ENCODE results near the gene THSD1. TPM values are rescaled to one million over a fixed set of nuclear protein-coding genes. Genes with fewer than 3 reads are reported as not detected.
"Not testable (repeated sequence)": the region's sequence is repeated elsewhere in the genome, so short reads cannot be mapped to it uniquely, and the experiment has no call there.

The THSD1 gene
- total RNA-seq, 1 experiment from 2014 or later, result 0.07 TPM

DNA sequence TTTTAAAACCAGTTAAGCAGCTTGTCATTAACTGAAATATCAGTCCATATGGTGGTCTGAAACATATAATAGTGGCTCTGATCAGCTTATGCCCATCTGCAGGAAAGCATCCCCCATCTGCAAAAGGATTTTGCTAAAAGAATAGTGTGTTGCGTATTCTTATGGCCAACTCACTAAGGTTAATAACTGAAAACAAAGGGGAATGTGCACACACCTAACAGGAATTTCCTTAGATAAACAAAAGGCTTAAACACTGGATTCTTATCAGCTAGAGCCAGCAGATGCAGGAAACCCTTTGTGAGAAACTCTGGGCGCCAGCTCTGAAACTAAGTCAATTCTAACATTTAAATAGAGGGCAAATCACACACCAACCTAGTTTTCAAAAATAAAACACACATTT lies 22.3 kb upstream of the THSD1 start:
- Histone ChIP-seq H3K4me3 (ENCODE audit: insufficient read depth, low read depth, low read length) (no peak overlapping the region), H3K36me3 (replicated peaks; ENCODE audit: control insufficient read depth, insufficient read depth, low read length) (peaks cover 2% of the 10 kb centered on the region), H3K27me3 (ENCODE audit: control insufficient read depth, insufficient read depth, low read length) (no peaks in the 10 kb centered on the region)
- no peak for DNase-seq

- H3K36me3 ChIP-seq (replicated peaks; ENCODE audit: control insufficient read depth, insufficient read depth, low read length), result no peaks in the 10 kb centered on the region; the same call in 1 of the 2 replicates
- no peak overlapping the region for H3K4me3 ChIP-seq (ENCODE audit: insufficient read depth, low read depth, low read length)
Observed at GRCh38 chr13:52421216-52421615, 15.2 kb upstream of the THSD1 start.

GRCh38 chr13:52419080-52419479 lies 13.1 kb upstream of the THSD1 start:
- DNase-seq, result no peak
- H3K4me3 ChIP-seq (ENCODE audit: insufficient read depth, low read depth, low read length), result no peak overlapping the region
- no peaks in the 10 kb centered on the region for H3K27me3 ChIP-seq (ENCODE audit: control insufficient read depth, insufficient read depth, low read length)
- peaks cover 5% of the 10 kb centered on the region for H3K36me3 ChIP-seq (replicated peaks; ENCODE audit: control insufficient read depth, insufficient read depth, low read length)

More at GRCh38 chr13:52421216-52421615, 15.2 kb upstream of the THSD1 start:
- no peaks in the 10 kb centered on the region for H3K27me3 ChIP-seq (ENCODE audit: control insufficient read depth, insufficient read depth, low read length)
- no peak for DNase-seq

GRCh38 chr13:52414963-52415362 lies 9.0 kb upstream of the THSD1 start:
- H3K36me3 ChIP-seq (replicated peaks; ENCODE audit: control insufficient read depth, insufficient read depth, low read length), result peaks cover 5% of the 10 kb centered on the region
- H3K27me3 ChIP-seq (ENCODE audit: control insufficient read depth, insufficient read depth, low read length), result no peaks in the 10 kb centered on the region
- H3K4me3 ChIP-seq (ENCODE audit: insufficient read depth, low read depth, low read length), result no peak overlapping the region
- DNase-seq, result no peak

GRCh38 chr13:52414051-52414450 lies 8.1 kb upstream of the THSD1 start:
- H3K4me3 ChIP-seq (ENCODE audit: insufficient read depth, low read depth, low read length), result no peak overlapping the region
- no peak for DNase-seq
- H3K27me3 ChIP-seq (ENCODE audit: control insufficient read depth, insufficient read depth, low read length), result no peaks in the 10 kb centered on the region
- H3K36me3 ChIP-seq (replicated peaks; ENCODE audit: control insufficient read depth, insufficient read depth, low read length), result peaks cover 5% of the 10 kb centered on the region

DNA sequence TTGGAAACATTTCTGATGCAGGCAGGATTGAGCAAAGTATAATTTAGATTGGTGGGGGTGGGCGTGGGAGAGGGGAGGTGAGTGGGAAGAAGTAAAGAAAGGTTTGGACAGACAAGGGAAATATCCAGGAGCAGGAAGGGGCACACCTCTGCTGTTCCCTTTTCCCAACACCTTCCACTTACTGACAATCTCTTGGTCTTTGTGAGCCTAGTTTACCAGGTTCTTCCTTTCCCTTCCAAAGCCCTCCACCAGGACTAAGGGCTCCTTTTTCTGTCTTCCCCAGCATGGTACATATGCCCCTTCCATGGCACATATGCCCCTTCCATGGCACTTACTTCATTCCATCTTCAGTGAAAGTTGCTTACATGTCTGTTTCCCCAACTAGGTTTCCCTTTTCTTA lies 6.2 kb upstream of the THSD1 start:
- H3K36me3 ChIP-seq (replicated peaks; ENCODE audit: control insufficient read depth, insufficient read depth, low read length), result peaks cover 5% of the 10 kb centered on the region
- H3K27me3 ChIP-seq (ENCODE audit: control insufficient read depth, insufficient read depth, low read length), result no peaks in the 10 kb centered on the region; the same call in 1 of the 2 replicates
- DNase-seq, result no peak
- H3K4me3 ChIP-seq (ENCODE audit: insufficient read depth, low read depth, low read length), result no peak overlapping the region

- peaks cover 2% of the 10 kb centered on the region; the same call in 1 of the 2 replicates for H3K27me3 ChIP-seq (ENCODE audit: control insufficient read depth, insufficient read depth, low read length)
- no peak overlapping the region for H3K4me3 ChIP-seq (ENCODE audit: insufficient read depth, low read depth, low read length)
- peaks cover 5% of the 10 kb centered on the region for H3K36me3 ChIP-seq (replicated peaks; ENCODE audit: control insufficient read depth, insufficient read depth, low read length)
- no peak for DNase-seq
Observed at GRCh38 chr13:52411629-52412028, 5.7 kb upstream of the THSD1 start.

- DNase-seq; H3K4me3 ChIP-seq (ENCODE audit: insufficient read depth, low read depth, low read length): not testable (repeated sequence)
Observed at GRCh38 chr13:52408071-52408658, 2.2 kb upstream of the THSD1 start.

GRCh38 chr13:52407436-52407835 lies 1.5 kb upstream of the THSD1 start:
- H3K4me3 ChIP-seq (ENCODE audit: insufficient read depth, low read depth, low read length); DNase-seq; H3K36me3 ChIP-seq (replicated peaks; ENCODE audit: control insufficient read depth, insufficient read depth, low read length): not testable (repeated sequence)
- peaks cover 22% of the 10 kb centered on the region for H3K27me3 ChIP-seq (ENCODE audit: control insufficient read depth, insufficient read depth, low read length)

More at GRCh38 chr13:52408071-52408658, 2.2 kb upstream of the THSD1 start:
- H3K36me3 ChIP-seq (replicated peaks; ENCODE audit: control insufficient read depth, insufficient read depth, low read length), result not testable (repeated sequence)
- peaks cover 22% of the 10 kb centered on the region for H3K27me3 ChIP-seq (ENCODE audit: control insufficient read depth, insufficient read depth, low read length)

- Histone ChIP-seq H3K4me3 (ENCODE audit: insufficient read depth, low read depth, low read length) (no peak overlapping the region), H3K27me3 (ENCODE audit: control insufficient read depth, insufficient read depth, low read length) (peaks cover 22% of the 10 kb centered on the region), H3K36me3 (replicated peaks; ENCODE audit: control insufficient read depth, insufficient read depth, low read length) (no peaks in the 10 kb centered on the region)
Observed at GRCh38 chr13:52406629-52407028, 657 bp upstream of the THSD1 start.

GRCh38 chr13:52405369-52405766 lies 604 bp downstream of the THSD1 start:
- peak; percentile 48 for DNase-seq
- H3K27me3 ChIP-seq (ENCODE audit: control insufficient read depth, insufficient read depth, low read length), result peaks cover 22% of the 10 kb centered on the region

More at GRCh38 chr13:52406629-52407028, 657 bp upstream of the THSD1 start:
- no peak for DNase-seq

GRCh38 chr13:52399708-52400107 lies 6.3 kb downstream of the THSD1 start:
- peak; percentile 26 for DNase-seq
- H3K4me3 ChIP-seq (ENCODE audit: insufficient read depth, low read depth, low read length), result no peak overlapping the region
- peaks cover 3% of the 10 kb centered on the region for H3K27me3 ChIP-seq (ENCODE audit: control insufficient read depth, insufficient read depth, low read length)

More at GRCh38 chr13:52405369-52405766, 604 bp downstream of the THSD1 start:
- no peaks in the 10 kb centered on the region for H3K36me3 ChIP-seq (replicated peaks; ENCODE audit: control insufficient read depth, insufficient read depth, low read length)
- peak overlapping the region; percentile 41 for H3K4me3 ChIP-seq (ENCODE audit: insufficient read depth, low read depth, low read length)

DNA sequence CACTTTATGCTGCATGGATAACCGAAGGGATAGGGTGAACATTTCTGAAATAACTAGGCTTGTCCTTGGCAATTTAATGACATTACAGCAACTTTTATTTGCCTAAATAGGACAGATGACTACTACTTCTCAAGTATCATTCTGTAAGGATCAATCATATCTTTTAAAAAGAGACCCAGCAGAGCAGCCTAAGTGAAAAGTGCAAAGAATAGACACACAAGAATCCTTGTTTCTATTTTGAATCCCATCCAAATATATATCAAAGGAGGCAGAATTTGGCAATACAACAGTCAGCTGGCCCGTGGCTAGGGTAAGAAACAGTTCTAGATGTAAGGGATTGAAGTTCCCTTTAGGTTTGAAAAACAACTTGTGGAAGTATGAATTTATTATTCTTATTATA lies 6.9 kb downstream of the THSD1 start:
- no peaks in the 10 kb centered on the region for H3K27me3 ChIP-seq (ENCODE audit: control insufficient read depth, insufficient read depth, low read length)
- no peak for DNase-seq
- H3K36me3 ChIP-seq (replicated peaks; ENCODE audit: control insufficient read depth, insufficient read depth, low read length), result no peaks in the 10 kb centered on the region
- no peak overlapping the region for H3K4me3 ChIP-seq (ENCODE audit: insufficient read depth, low read depth, low read length)

More at GRCh38 chr13:52399708-52400107, 6.3 kb downstream of the THSD1 start:
- no peaks in the 10 kb centered on the region for H3K36me3 ChIP-seq (replicated peaks; ENCODE audit: control insufficient read depth, insufficient read depth, low read length)

DNA sequence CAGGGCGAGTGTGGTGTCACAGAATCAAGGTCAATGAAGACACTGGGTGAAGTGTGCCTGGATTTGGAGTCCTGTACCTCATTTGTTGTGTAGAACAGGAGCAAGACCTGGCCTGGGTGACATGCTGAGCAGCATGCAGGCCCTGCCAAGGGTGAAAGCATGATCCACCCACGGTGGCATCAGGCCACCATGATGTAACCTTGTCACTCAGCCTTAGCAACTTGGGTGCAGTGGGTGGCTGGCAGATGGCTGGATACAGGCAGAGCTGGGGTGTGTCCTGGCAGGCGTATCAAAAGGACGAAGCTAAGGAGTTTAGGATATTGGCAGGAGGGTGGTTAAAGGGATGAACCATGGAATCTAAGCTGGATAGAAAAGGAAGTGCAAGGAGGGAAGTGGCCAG lies 10.3 kb downstream of the THSD1 start:
- no peak overlapping the region for H3K4me3 ChIP-seq (ENCODE audit: insufficient read depth, low read depth, low read length)
- H3K27me3 ChIP-seq (ENCODE audit: control insufficient read depth, insufficient read depth, low read length), result no peaks in the 10 kb centered on the region
- DNase-seq, result no peak
- H3K36me3 ChIP-seq (replicated peaks; ENCODE audit: control insufficient read depth, insufficient read depth, low read length), result no peaks in the 10 kb centered on the region

DNA sequence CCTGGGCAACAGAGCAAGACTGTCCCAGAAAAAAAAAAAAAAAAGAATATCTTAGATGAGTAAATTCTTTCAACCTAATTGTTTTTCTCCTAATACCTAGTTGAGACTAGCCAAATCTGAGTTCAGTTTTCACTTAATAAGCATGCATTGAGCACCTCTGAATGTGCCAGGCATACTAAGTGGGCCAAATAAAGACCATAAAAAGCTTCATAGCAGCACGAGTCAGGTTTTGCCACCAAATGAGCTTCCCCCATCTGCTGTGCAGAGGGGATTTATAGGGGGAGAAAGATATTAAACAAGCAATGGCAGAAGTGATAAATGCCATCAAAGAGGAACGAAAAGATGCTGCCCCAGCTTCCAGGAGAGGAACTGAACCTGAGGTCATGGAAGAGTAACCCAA lies 11.4 kb downstream of the THSD1 start:
- DNase-seq, result no peak
- Histone ChIP-seq H3K4me3 (ENCODE audit: insufficient read depth, low read depth, low read length) (no peak overlapping the region), H3K27me3 (ENCODE audit: control insufficient read depth, insufficient read depth, low read length) (no peaks in the 10 kb centered on the region), H3K36me3 (replicated peaks; ENCODE audit: control insufficient read depth, insufficient read depth, low read length) (no peaks in the 10 kb centered on the region)

Data from H7 (cell line).